GM12872 (cell line): ENCODE measurements around the gene TMEFF2.

ENCODE experiments used
- CTCF ChIP-seq: IDR thresholded peaks from 3 replicates; pipeline ENCODE4 v1.5.1; 2011; ENCODE audit warnings: low read depth, mild to moderate bottlenecking, low read length, moderate library complexity; ENCODE audit not compliant: insufficient read depth

The TMEFF2 gene

GRCh38 chr2:192196421-192197194 lies 1.9 kb upstream of the TMEFF2 start:
- TF ChIP-seq CTCF: no peak

GRCh38 chr2:192195548-192196418 lies 1.1 kb upstream of the TMEFF2 start:
- TF ChIP-seq CTCF: no peak

GRCh38 chr2:192194265-192194865 lies 368 bp downstream of the TMEFF2 start:
- TF ChIP-seq CTCF: no peak

GRCh38 chr2:192190474-192190873 lies 4.3 kb downstream of the TMEFF2 start:
- peak; percentile 21; the same call in 1 of the 3 replicates for TF ChIP-seq CTCF

- no peak for TF ChIP-seq CTCF
Observed at GRCh38 chr2:192186806-192187205, 7.9 kb downstream of the TMEFF2 start.

- no peak for TF ChIP-seq CTCF
Observed at GRCh38 chr2:192184349-192184748, 10.4 kb downstream of the TMEFF2 start.

GRCh38 chr2:192183296-192183695 lies 11.4 kb downstream of the TMEFF2 start:
- TF ChIP-seq CTCF: no peak
